Measurements from ENCODE around the gene PRKAR2B. TPM values are rescaled to one million over a fixed set of nuclear protein-coding genes. Genes with fewer than 3 reads are reported as not detected.

The PRKAR2B gene
- total and polyA plus RNA-seq, 12 donors, result 30.4 to 212 (median 82.9) TPM

GRCh38 chr7:107064255-107064654, 19.8 kb downstream of the PRKAR2B start:
- intact Hi-C loops (cut with DNase I), result no loop called here
- TF ChIP-seq POLR2A (IDR thresholded peaks at IDR 0.05), result no peak
- no peak for TF ChIP-seq CTCF (IDR thresholded peaks at IDR 0.05)
- Histone ChIP-seq H3K27me3 (no peaks in the 10 kb centered on the region), H3K36me3 (replicated peaks in 1 of 2) (no peaks in the 10 kb centered on the region), H3K27ac (peak overlapping the region in 2 of 5 donors; percentile 11 to 48), H3K4me1 (replicated peaks in 1 of 2) (peaks cover 9 to 30% of the 10 kb centered on the region in 2 donors), H3K9me3 (replicated peaks in 1 of 3) (no peaks in the 10 kb centered on the region), H3K4me3 (peak overlapping the region in 1 of 4 donors; percentile 17)
- DNase-seq, result peak in 3 of 7 donors; percentile 35 to 47 (median 39)
- 44 to 59% (median 51%) methylated on average over 7 of the region's 7 CpGs for WGBS, 4 donors

GRCh38 chr7:107065929-107066247, 21.4 kb downstream of the PRKAR2B start:
- Histone ChIP-seq H3K9me3 (replicated peaks in 1 of 3) (no peaks in the 10 kb centered on the region), H3K27ac (peak overlapping the region in 1 of 5 donors; percentile 24), H3K36me3 (replicated peaks in 1 of 2) (no peaks in the 10 kb centered on the region), H3K4me1 (replicated peaks in 1 of 2) (peaks cover 16 to 37% of the 10 kb centered on the region in 2 donors), H3K4me3 (no peak overlapping the region), H3K27me3 (no peaks in the 10 kb centered on the region)
- TF ChIP-seq POLR2A (IDR thresholded peaks at IDR 0.05), result no peak
- TF ChIP-seq CTCF (IDR thresholded peaks at IDR 0.05), result no peak
- intact Hi-C loops (cut with DNase I), result no loop called here
- no peak for DNase-seq
- WGBS, 4 donors, result 74 to 89% (median 82%) methylated on average over 4 of the region's 4 CpGs

GRCh38 chr7:107068156-107068555, 23.7 kb downstream of the PRKAR2B start:
- 31 to 46% (median 35%) methylated on average over 3 of the region's 3 CpGs for WGBS, 4 donors
- DNase-seq, result peak in 1 of 7 donors; percentile 47
- Histone ChIP-seq H3K36me3 (replicated peaks in 1 of 2) (no peaks in the 10 kb centered on the region), H3K4me1 (replicated peaks in 1 of 2) (peaks cover 16 to 37% of the 10 kb centered on the region in 2 donors), H3K27me3 (no peaks in the 10 kb centered on the region), H3K9me3 (replicated peaks in 1 of 3) (no peaks in the 10 kb centered on the region), H3K27ac (peak overlapping the region in 4 of 5 donors; percentile 11 to 77 (median 76)), H3K4me3 (peak overlapping the region in 1 of 4 donors; percentile 43)
- TF ChIP-seq POLR2A (IDR thresholded peaks at IDR 0.05) (no peak), CTCF (IDR thresholded peaks at IDR 0.05) (no peak)
- intact Hi-C loops (cut with DNase I), result no loop called here

- 16 to 38% (median 28%) methylated on average over 4 of the region's 4 CpGs for WGBS, 4 donors
- intact Hi-C loops (cut with DNase I), result no loop called here
- H3K4me1 ChIP-seq (replicated peaks in 1 of 2), result peaks cover 10 to 26% of the 10 kb centered on the region in 2 donors
- H3K4me3 ChIP-seq, result peak overlapping the region in 2 of 4 donors; percentile 6 to 43
- peak overlapping the region; percentile 48 to 80 (median 77) for H3K27ac ChIP-seq
- H3K27me3 ChIP-seq, result no peaks in the 10 kb centered on the region
- H3K36me3 ChIP-seq (replicated peaks in 1 of 2), result no peaks in the 10 kb centered on the region
- TF ChIP-seq CTCF (IDR thresholded peaks at IDR 0.05), result no peak
- peak in 1 of 2 donors; percentile 58 for TF ChIP-seq POLR2A (IDR thresholded peaks at IDR 0.05)
- peak in 6 of 7 donors; percentile 61 to 83 (median 68) for DNase-seq
- no peaks in the 10 kb centered on the region for H3K9me3 ChIP-seq (replicated peaks in 1 of 3)
These were observed 25.0 kb downstream of the PRKAR2B start for GRCh38 chr7:107069457-107069856.
